Measurements from ENCODE around the gene DPP3. TPM values are rescaled to one million over a fixed set of nuclear protein-coding genes. Genes with fewer than 3 reads are reported as not detected.
A peak's percentile ranks its signal among the peaks of the same experiment; 100 is the strongest.

The DPP3 gene
- total and polyA plus RNA-seq, 2 of the 4 experiments (the other 2 are of a cell fraction) = 51.8 to 66.3 TPM

- Histone ChIP-seq H4K8ac (ENCODE audit: low read depth in 2 of 2, low read length in 2 of 2) (no peak overlapping the region), H2AFZ (replicated peaks; ENCODE audit: low read length, poor library complexity) (peak overlapping the region; percentile 32), H3K4me1 (ENCODE audit: control insufficient read depth, insufficient read depth, low read length) (no peaks in the 10 kb centered on the region), H3K14ac (replicated peaks; ENCODE audit: low read depth, low read length) (no peak overlapping the region), H2AK5ac (ENCODE audit: low read depth, low read length) (no peak overlapping the region), H2AK9ac (replicated peaks; ENCODE audit: low read depth, low read length, poor library complexity) (no peak overlapping the region), H3K23ac (ENCODE audit: low read depth, low read length) (no peak overlapping the region), H3K9me3 (ENCODE audit: control insufficient read depth, insufficient read depth, low read length) (no peaks in the 10 kb centered on the region), H3K4me2 (ENCODE audit: low read depth, low read length) (no peak overlapping the region), H3K9me1 (ENCODE audit: insufficient read depth, low read length) (0 out of 2 replicates have a peak, but pooled peaks cover 3% of the 10 kb centered on the region), H3K27ac (ENCODE audit: insufficient read depth, low read length) (no peak overlapping the region), H3K36me3 (ENCODE audit: control insufficient read depth, insufficient read depth, low read length) (peaks cover 4% of the 10 kb centered on the region), H3K9ac (ENCODE audit: low read depth, low read length) (no peak overlapping the region), H4K5ac (ENCODE audit: low read depth, low read length) (no peak overlapping the region), H3K56ac (ENCODE audit: extremely low read depth, insufficient read depth, low read length) (no peak overlapping the region), H4K91ac (ENCODE audit: insufficient read depth, low read depth, low read length) (no peak overlapping the region), H2BK5ac (ENCODE audit: low read depth, low read length, poor library complexity, severe bottlenecking) (no peak overlapping the region), H2BK120ac (ENCODE audit: low read depth, low read length) (no peak overlapping the region), H4K20me1 (ENCODE audit: insufficient read depth, low read length) (no peaks in the 10 kb centered on the region; the same call in 1 of the 2 replicates), H3K18ac (ENCODE audit: low read depth, low read length) (no peak overlapping the region), H3K79me1 (ENCODE audit: low read depth in 1 of 2, low read length in 2 of 2) (no peaks in the 10 kb centered on the region), H2BK20ac (ENCODE audit: low read depth, low read length) (no peak overlapping the region), H3K27me3 (ENCODE audit: control insufficient read depth, insufficient read depth, low read length) (no peaks in the 10 kb centered on the region), H2BK15ac (ENCODE audit: low read depth, low read length) (no peak overlapping the region), H3K4me3 (ENCODE audit: insufficient read depth, low read depth, low read length) (no peak overlapping the region), H3K4ac (ENCODE audit: low read depth, low read length) (no peak overlapping the region)
- in situ Hi-C loops (cut with MboI; ENCODE audit: low sequenced_read_pairs) (no loop called here), intact Hi-C loops (cut with micrococcal nuclease) (no loop called here), dilution Hi-C loops (cut with HindIII; ENCODE audit: low sequenced_read_pairs, unreplicated experiment) (no loop called here)
- no peak for DNase-seq
- WGBS, 2 experiments (ENCODE audit: extremely low coverage in 2 of 2, insufficient read length in 1 of 2) = 100% methylated on average over 3 of the region's 10 CpGs; no CpG with 5 or more reads in 1 of the 2 experiments
- ATAC-seq (ENCODE audit: low read depth) = no peak
- BruUV-seq (replicated peaks) = no TSS peak
- TF ChIP-seq MAFK (IDR thresholded peaks at IDR 0.05; ENCODE audit: low read depth, low read length) = no peak
- TF ChIP-seq CTCF (conservative IDR thresholded peaks at IDR 0.05; ENCODE audit: low read depth, low read length) = no peak
- no peak for TF ChIP-seq CHD1 (IDR thresholded peaks at IDR 0.05; ENCODE audit: low read depth, low read length)
- TF ChIP-seq CEBPB (IDR thresholded peaks at IDR 0.05; ENCODE audit: low read depth, low read length) = no peak
- no peak for TF ChIP-seq BHLHE40 (IDR thresholded peaks at IDR 0.05; ENCODE audit: low read depth, low read length)
- no peak for TF ChIP-seq SMC3 (IDR thresholded peaks at IDR 0.05; ENCODE audit: low read depth, low read length)
- TF ChIP-seq MAZ (IDR thresholded peaks at IDR 0.05; ENCODE audit: borderline replicate concordance, low read depth, low read length) = no peak
- POLR2A ChIA-PET (ENCODE audit: unreplicated experiment) = no interaction called here
- CTCF ChIA-PET = no interaction called here
These were observed 48.8 kb downstream of the DPP3 start for GRCh38 chr11:66529069-66529468.

All from IMR-90 (cell line).